Fibroblast of lung (primary cell): Measurements from ENCODE around the gene TFAP2C.
"Not testable (repeated sequence)": the region's sequence is repeated elsewhere in the genome, so short reads cannot be mapped to it uniquely, and the experiment has no call there.

ENCODE experiments used
- EZH2 ChIP-seq: IDR thresholded peaks from 2 replicates; pipeline ENCODE4 v1.5.1; 2012; ENCODE audit warnings: low read length, control low read depth, mild to moderate bottlenecking; ENCODE audit errors: missing control alignments
- TF ChIP-seq, protein P1 (sequence below), 2 donors: IDR thresholded peaks in 1 of 2; conservative IDR thresholded peaks in 1 of 2; 1 replicate in 1 of 2; 2 replicates in 1 of 2; pipeline ENCODE4 v1.5.1; 2011 to 2012; ENCODE audit warnings: low read length in 2 of 2, control low read depth in 1 of 2, inconsistent platforms in 1 of 2, low read depth in 1 of 2, mild to moderate bottlenecking in 1 of 2

DNA sequence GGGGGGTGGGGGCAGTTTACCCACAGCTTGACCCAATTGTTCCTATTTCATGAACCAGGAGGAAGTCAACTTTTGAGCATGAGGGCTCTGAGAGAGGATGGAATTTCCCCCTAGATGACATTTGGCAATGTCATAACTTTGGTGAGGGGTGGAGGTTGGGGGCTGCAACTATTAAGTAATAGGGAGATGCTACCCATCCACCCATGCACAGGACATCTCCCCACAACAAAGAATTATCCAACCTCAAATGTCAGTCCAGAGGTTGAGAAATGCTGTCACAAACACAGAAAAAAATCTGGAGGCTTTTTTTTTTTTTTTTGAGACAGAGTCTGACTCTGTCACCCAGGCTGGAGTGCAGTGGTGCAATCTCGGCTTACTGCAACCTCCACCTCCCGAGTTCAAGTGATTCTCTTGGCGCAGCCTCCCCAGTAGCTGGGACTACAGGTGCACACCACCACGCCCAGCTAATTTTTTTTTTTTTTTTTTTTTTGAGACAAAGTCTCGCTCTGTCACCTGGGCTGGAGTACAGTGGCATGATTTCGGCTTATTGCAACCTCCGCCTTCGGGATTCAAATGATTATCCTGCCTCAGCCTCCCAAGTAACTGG lies 29.3 kb downstream of the TFAP2C start:
- not testable (repeated sequence) for TF ChIP-seq EZH2
- TF ChIP-seq, protein P1, sequence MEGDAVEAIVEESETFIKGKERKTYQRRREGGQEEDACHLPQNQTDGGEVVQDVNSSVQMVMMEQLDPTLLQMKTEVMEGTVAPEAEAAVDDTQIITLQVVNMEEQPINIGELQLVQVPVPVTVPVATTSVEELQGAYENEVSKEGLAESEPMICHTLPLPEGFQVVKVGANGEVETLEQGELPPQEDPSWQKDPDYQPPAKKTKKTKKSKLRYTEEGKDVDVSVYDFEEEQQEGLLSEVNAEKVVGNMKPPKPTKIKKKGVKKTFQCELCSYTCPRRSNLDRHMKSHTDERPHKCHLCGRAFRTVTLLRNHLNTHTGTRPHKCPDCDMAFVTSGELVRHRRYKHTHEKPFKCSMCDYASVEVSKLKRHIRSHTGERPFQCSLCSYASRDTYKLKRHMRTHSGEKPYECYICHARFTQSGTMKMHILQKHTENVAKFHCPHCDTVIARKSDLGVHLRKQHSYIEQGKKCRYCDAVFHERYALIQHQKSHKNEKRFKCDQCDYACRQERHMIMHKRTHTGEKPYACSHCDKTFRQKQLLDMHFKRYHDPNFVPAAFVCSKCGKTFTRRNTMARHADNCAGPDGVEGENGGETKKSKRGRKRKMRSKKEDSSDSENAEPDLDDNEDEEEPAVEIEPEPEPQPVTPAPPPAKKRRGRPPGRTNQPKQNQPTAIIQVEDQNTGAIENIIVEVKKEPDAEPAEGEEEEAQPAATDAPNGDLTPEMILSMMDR (conservative IDR thresholded peaks at IDR 0.05 in 1 of 2, IDR thresholded peaks at IDR 0.05 in 1 of 2; ENCODE audit: low read depth in 1 of 2, low read length in 2 of 2): not testable (repeated sequence)
